Thoracic aorta (tissue), 2 donors: ENCODE results near the gene TSEN2. TPM values are rescaled to one million over a fixed set of nuclear protein-coding genes. Genes with fewer than 3 reads are reported as not detected.

Experiments used
- ATAC-seq: fragments of 150-250 bp; one replicate; pipeline ENCODE4 v1.8.0; 2017; ENCODE audit warnings: low read depth; ENCODE audit not compliant: insufficient number of reproducible peaks, low FRiP score
- DNase-seq: peaks from one replicate; pipeline ENCODE4 v3.0.0-alpha.2; 2020; ENCODE audit warnings: low spot score
- H3K27ac ChIP-seq, 2 donors: fragments of 200-600 bp; sonication (generic); 1 replicate in 1 of 2; 2 replicates in 1 of 2; pipeline ENCODE4 v1.5.1; 2016; ENCODE audit warnings: mild to moderate bottlenecking in 2 of 2, moderate library complexity in 2 of 2
- H3K27me3 ChIP-seq: fragments of 200-600 bp; sonication (generic); replicated peaks from 2 replicates; pipeline ENCODE4 v1.6.0; 2016; ENCODE audit warnings: mild to moderate bottlenecking; ENCODE audit not compliant: insufficient read depth
- H3K36me3 ChIP-seq: fragments of 200-600 bp; sonication (generic); one replicate; pipeline ENCODE4 v1.5.1; 2016
- H3K4me1 ChIP-seq, 2 donors: fragments of 200-600 bp; sonication (generic); 1 replicate in 1 of 2; 2 replicates in 1 of 2; pipeline versions ENCODE4 v1.5.1 to v1.6.0; 2016; ENCODE audit warnings: low read depth in 2 of 2, mild to moderate bottlenecking in 1 of 2; ENCODE audit not compliant: control insufficient read depth in 1 of 2
- H3K4me3 ChIP-seq: fragments of 200-600 bp; sonication (generic); 2 replicates; pipeline ENCODE4 v1.5.1; 2016; ENCODE audit warnings: mild to moderate bottlenecking
- H3K9me3 ChIP-seq: fragments of 200-600 bp; sonication (generic); 2 replicates; pipeline ENCODE4 v1.5.1; 2016
- CTCF ChIP-seq: fragments of 200-600 bp; sonication (generic); IDR thresholded peaks from one replicate; pipeline ENCODE4 v1.5.1; 2019; ENCODE audit warnings: antibody characterized with exemption
- total RNA-seq, 2 donors: library from RNA; depleted of rRNA; stranded (reverse); fragments of >200 nt; gene quantifications; one replicate each; pipeline versions ENCODE4 v1.1.0 to v1.2.3, GENCODE V29; 2016

Gene TSEN2
- total RNA-seq, 2 donors from 2014 or later = 17.8 to 31.5 TPM

GRCh38 chr3:12470111-12470510 lies 14.2 kb upstream of the TSEN2 start:
- DNase-seq = no peak
- Histone ChIP-seq H3K27me3 (no peaks in the 10 kb centered on the region), H3K27ac (no peak overlapping the region)

GRCh38 chr3:12470680-12471079 lies 13.6 kb upstream of the TSEN2 start:
- no peaks in the 10 kb centered on the region for H3K36me3 ChIP-seq
- TF ChIP-seq CTCF = no peak
- no peaks in the 10 kb centered on the region for H3K9me3 ChIP-seq
- H3K27ac ChIP-seq = no peak overlapping the region
- H3K4me3 ChIP-seq = no peak overlapping the region
- DNase-seq = no peak
- peaks cover 1% of the 10 kb centered on the region in 2 donors for H3K4me1 ChIP-seq
- ATAC-seq = no peak
- H3K27me3 ChIP-seq = no peaks in the 10 kb centered on the region

More at GRCh38 chr3:12470111-12470510, 14.2 kb upstream of the TSEN2 start:
- ATAC-seq = no peak
- Histone ChIP-seq H3K36me3 (no peaks in the 10 kb centered on the region), H3K9me3 (no peaks in the 10 kb centered on the region), H3K4me1 (no peaks in the 10 kb centered on the region), H3K4me3 (no peak overlapping the region)
- TF ChIP-seq CTCF = no peak

- Histone ChIP-seq H3K4me3 (no peak overlapping the region), H3K27ac (no peak overlapping the region), H3K9me3 (no peaks in the 10 kb centered on the region), H3K27me3 (no peaks in the 10 kb centered on the region), H3K36me3 (no peaks in the 10 kb centered on the region), H3K4me1 (peaks cover 6 to 7% of the 10 kb centered on the region in 2 donors)
- no peak for TF ChIP-seq CTCF
- ATAC-seq (no peak), DNase-seq (no peak)
Measured at GRCh38 chr3:12471241-12471640, 13.0 kb upstream of the TSEN2 start.

- no peak overlapping the region for H3K27ac ChIP-seq
- ATAC-seq = no peak
- H3K4me3 ChIP-seq = no peak overlapping the region
Measured at GRCh38 chr3:12472000-12472610, 12.2 kb upstream of the TSEN2 start.

GRCh38 chr3:12472796-12473195 lies 11.5 kb upstream of the TSEN2 start:
- Histone ChIP-seq H3K27ac (no peak overlapping the region), H3K36me3 (no peaks in the 10 kb centered on the region), H3K9me3 (no peaks in the 10 kb centered on the region), H3K4me3 (no peak overlapping the region), H3K27me3 (no peaks in the 10 kb centered on the region), H3K4me1 (peaks cover 12% of the 10 kb centered on the region in 2 donors)
- DNase-seq = no peak
- no peak for TF ChIP-seq CTCF
- no peak for ATAC-seq

More at GRCh38 chr3:12472000-12472610, 12.2 kb upstream of the TSEN2 start:
- DNase-seq = no peak
- no peak for TF ChIP-seq CTCF
- Histone ChIP-seq H3K36me3 (no peaks in the 10 kb centered on the region), H3K27me3 (no peaks in the 10 kb centered on the region), H3K9me3 (no peaks in the 10 kb centered on the region), H3K4me1 (peaks cover 12% of the 10 kb centered on the region in 2 donors)
